Rectal smooth muscle tissue (tissue), 1 donor: Measurements from ENCODE around the gene PDE4D.

ENCODE experiments used
- H3K27ac ChIP-seq: one replicate; pipeline ENCODE4 v1.7.0; 2013; ENCODE audit warnings: low read depth, low read length, inconsistent platforms
- H3K27me3 ChIP-seq: one replicate; pipeline ENCODE4 v1.7.0; 2013; ENCODE audit warnings: low read length; ENCODE audit not compliant: control insufficient read depth, insufficient read depth
- H3K36me3 ChIP-seq: one replicate; pipeline ENCODE4 v1.7.0; 2013; ENCODE audit warnings: low read length; ENCODE audit not compliant: control insufficient read depth, insufficient read depth
- H3K4me1 ChIP-seq: one replicate; pipeline ENCODE4 v1.7.0; 2013; ENCODE audit warnings: low read length; ENCODE audit not compliant: control insufficient read depth, insufficient read depth
- H3K4me3 ChIP-seq: one replicate; pipeline ENCODE4 v1.7.0; 2013; ENCODE audit warnings: low read length
- H3K9ac ChIP-seq: one replicate; pipeline ENCODE4 v1.7.0; 2013; ENCODE audit warnings: low read length

The PDE4D gene

DNA sequence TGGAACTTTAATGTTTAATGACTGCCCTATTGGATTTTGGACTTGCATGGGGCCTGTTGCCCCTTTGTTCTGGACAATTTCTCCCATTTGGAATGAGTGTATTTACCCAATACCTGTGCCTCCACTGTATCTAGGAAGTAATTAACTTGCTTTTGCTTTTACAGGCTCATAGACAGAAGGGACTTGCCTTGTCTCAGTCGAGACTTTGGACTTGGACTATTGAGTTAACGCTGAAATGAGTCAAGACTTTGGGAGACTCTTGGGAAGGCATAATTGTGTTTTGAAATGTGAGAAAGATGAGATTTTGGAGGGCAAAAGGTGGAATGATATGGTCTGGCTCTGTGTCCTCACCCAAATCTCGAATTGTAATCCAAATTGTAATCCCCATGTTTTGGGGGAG is 368.2 kb downstream of the PDE4D start:
- Histone ChIP-seq H3K9ac (no peak overlapping the region), H3K36me3 (no peaks in the 10 kb centered on the region), H3K27ac (no peak overlapping the region), H3K27me3 (no peaks in the 10 kb centered on the region), H3K4me3 (no peak overlapping the region), H3K4me1 (peaks cover 4% of the 10 kb centered on the region)

DNA sequence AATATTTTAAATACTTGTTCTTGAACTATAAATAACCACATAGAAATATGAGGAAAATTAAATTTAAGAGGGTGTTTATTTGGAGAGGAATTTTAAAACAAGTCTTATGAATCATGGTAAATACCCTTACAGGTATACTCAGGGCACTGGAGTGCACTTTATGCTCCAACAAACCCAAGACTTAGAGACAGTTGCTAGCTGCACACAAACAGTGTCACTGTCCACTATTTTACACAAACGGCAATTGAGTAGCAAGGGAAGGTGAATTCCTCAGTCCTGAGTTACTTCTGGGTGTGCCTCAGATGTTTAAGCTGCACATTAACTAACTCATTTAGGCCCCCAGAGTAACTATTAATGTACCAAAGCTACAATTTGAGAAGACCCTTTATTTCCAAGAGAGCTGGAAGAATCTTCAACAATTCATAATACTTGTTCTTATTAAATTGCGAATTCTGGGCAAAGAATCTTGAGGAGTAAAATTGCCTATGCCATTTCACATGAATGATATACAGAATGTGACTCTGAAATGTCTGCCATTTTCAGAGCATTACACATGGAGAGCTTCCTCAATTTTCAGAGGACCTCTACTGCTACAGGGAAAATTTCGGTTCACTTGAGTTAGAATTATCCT is 371.2 kb downstream of the PDE4D start:
- Histone ChIP-seq H3K9ac (no peak overlapping the region), H3K27ac (peak overlapping the region; percentile 4), H3K4me3 (no peak overlapping the region), H3K27me3 (no peaks in the 10 kb centered on the region), H3K36me3 (no peaks in the 10 kb centered on the region), H3K4me1 (peaks cover 3% of the 10 kb centered on the region)

- Histone ChIP-seq H3K4me3 (no peak overlapping the region), H3K36me3 (no peaks in the 10 kb centered on the region), H3K27ac (no peak overlapping the region), H3K9ac (no peak overlapping the region), H3K4me1 (peaks cover 3% of the 10 kb centered on the region), H3K27me3 (no peaks in the 10 kb centered on the region)
Observed at GRCh38 chr5:59521476-59521875, 372.1 kb downstream of the PDE4D start.

DNA sequence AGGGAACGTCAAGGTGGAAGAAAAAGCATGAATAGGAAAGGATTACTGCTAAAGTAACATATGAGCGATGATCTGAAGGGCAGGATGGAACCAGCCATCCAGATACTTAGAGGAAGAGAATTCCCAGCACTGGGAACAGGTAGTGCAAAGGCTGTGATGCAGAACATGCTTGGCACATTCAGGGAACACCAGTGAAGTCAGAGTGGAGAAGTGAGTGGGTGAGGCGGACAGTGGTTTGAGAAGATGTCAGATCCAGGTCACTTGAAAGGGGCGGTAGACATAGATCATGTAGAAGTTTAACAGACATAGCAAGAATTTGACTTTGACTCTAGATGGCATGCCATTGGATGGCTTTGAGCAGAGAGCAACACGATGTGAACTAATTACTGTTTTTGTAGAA is 374.2 kb downstream of the PDE4D start:
- no peak overlapping the region for H3K27ac ChIP-seq

DNA sequence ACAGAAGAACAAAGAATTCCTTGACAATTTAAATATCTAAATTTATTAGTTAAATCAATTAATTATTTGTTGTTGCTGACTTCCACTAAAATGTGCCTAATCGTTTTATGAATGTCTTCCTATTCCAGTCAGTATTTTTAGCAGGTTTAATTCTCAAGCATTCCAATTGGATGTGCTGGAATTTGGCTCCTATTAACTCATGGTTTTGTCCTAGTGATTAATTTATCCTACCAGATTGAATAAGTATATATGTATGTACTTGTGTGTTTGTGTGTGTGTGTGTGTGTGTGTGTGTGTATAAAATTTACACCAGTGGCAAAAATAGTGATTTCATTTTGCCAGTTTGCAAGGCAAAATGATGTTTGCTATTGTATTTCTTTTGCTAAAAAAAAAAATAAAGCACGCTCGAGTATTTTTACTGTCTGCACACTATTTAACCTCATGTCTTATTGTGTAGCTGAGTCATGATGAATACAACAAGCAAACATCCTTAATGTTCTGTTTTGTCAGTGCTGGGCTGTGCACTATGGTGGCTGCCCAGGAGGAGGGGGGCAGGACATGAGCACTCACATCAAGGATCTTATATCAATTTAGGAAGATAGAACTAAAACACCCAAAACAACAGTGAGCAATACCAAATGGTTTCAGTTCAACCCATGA is 375.5 kb downstream of the PDE4D start:
- Histone ChIP-seq H3K4me3 (no peak overlapping the region), H3K9ac (no peak overlapping the region), H3K27ac (no peak overlapping the region), H3K36me3 (no peaks in the 10 kb centered on the region), H3K4me1 (peaks cover 3% of the 10 kb centered on the region), H3K27me3 (no peaks in the 10 kb centered on the region)

More for the DNA sequence above, 374.2 kb downstream of the PDE4D start:
- Histone ChIP-seq H3K36me3 (no peaks in the 10 kb centered on the region), H3K4me1 (peaks cover 3% of the 10 kb centered on the region), H3K27me3 (no peaks in the 10 kb centered on the region), H3K4me3 (no peak overlapping the region), H3K9ac (no peak overlapping the region)

- H3K9ac ChIP-seq = no peak overlapping the region
- no peak overlapping the region for H3K27ac ChIP-seq
- no peaks in the 10 kb centered on the region for H3K36me3 ChIP-seq
- no peak overlapping the region for H3K4me3 ChIP-seq
- H3K27me3 ChIP-seq = no peaks in the 10 kb centered on the region
- no peaks in the 10 kb centered on the region for H3K4me1 ChIP-seq
Observed at GRCh38 chr5:59516161-59516560, 377.4 kb downstream of the PDE4D start.

DNA sequence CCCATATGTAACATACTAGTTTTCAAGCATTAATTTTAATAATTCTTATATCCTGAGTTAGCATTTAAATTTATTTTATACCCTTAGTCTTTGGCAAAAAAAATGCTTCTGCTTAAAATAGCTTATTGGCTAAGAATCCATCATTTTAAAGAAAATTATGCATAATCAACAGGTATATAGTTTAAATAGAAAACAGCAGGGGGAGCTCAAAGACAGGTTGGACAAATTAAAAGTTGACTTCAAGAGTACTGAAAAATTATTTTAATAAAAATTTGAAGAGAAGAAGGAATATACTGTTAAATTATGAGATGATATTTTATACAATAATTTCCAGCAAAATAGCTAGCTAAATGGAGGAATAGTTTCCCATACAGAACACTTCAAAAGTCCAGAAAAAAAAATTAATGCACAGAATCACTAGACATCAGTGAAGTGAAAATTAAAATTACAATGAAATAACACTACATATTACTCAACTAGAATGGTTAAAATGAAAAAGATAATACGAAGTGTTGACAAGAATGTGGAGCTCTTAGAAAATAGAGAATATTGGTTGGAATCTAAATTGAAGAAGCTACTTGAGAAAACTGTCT is 387.1 kb downstream of the PDE4D start:
- H3K27ac ChIP-seq = no peak overlapping the region
- H3K27me3 ChIP-seq = no peaks in the 10 kb centered on the region
- H3K9ac ChIP-seq = no peak overlapping the region
- no peak overlapping the region for H3K4me3 ChIP-seq
- no peaks in the 10 kb centered on the region for H3K36me3 ChIP-seq
- peaks cover 3% of the 10 kb centered on the region for H3K4me1 ChIP-seq

DNA sequence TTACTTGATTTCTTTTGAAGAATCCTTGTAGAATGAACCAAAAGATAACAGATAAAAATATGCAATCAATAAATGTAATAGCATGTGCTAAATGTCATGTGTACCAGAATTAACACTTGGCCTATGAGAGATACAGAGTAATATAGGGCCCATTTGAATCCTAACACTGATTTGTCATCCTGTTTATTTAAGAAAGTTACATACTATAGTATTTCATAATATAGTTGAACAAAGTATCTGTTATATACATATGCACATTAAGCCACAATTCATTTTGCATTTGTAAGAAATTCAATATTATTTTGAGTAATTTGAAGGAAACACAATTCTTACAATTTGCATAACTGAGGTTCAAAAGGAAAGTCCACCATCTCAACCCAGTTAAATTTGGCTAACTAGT is 389.5 kb downstream of the PDE4D start:
- Histone ChIP-seq H3K9ac (no peak overlapping the region), H3K4me1 (peaks cover 3% of the 10 kb centered on the region), H3K4me3 (no peak overlapping the region), H3K36me3 (no peaks in the 10 kb centered on the region), H3K27me3 (no peaks in the 10 kb centered on the region), H3K27ac (no peak overlapping the region)

DNA sequence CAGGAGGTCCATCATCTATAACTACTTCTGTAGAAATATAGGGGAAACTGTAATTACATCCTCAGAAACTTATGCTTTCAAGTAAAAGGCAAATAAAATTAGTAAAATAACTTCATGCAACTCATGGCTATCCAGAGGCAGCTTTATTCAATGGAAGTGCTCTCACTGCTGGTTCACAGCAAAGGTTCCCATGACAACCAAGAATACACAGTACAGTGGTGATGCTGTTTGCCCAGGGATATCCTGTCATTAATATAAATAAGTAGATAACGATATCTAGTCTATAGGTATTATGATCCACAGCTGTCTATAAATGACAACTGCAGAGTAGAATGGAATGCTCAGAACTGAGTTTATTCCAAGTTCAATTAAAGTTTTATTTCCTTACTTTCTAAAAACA is 390.3 kb downstream of the PDE4D start:
- Histone ChIP-seq H3K4me3 (no peak overlapping the region), H3K9ac (no peak overlapping the region), H3K36me3 (no peaks in the 10 kb centered on the region), H3K27me3 (no peaks in the 10 kb centered on the region), H3K4me1 (peaks cover 3% of the 10 kb centered on the region), H3K27ac (no peak overlapping the region)

- Histone ChIP-seq H3K9ac (no peak overlapping the region), H3K4me3 (no peak overlapping the region), H3K4me1 (peaks cover 3% of the 10 kb centered on the region), H3K27ac (no peak overlapping the region), H3K36me3 (no peaks in the 10 kb centered on the region), H3K27me3 (no peaks in the 10 kb centered on the region)
Observed at GRCh38 chr5:59501316-59501715, 392.2 kb downstream of the PDE4D start.

GRCh38 chr5:59500014-59500413 is 393.5 kb downstream of the PDE4D start:
- Histone ChIP-seq H3K9ac (no peak overlapping the region), H3K27me3 (no peaks in the 10 kb centered on the region), H3K4me1 (no peaks in the 10 kb centered on the region), H3K36me3 (no peaks in the 10 kb centered on the region), H3K4me3 (no peak overlapping the region), H3K27ac (no peak overlapping the region)

DNA sequence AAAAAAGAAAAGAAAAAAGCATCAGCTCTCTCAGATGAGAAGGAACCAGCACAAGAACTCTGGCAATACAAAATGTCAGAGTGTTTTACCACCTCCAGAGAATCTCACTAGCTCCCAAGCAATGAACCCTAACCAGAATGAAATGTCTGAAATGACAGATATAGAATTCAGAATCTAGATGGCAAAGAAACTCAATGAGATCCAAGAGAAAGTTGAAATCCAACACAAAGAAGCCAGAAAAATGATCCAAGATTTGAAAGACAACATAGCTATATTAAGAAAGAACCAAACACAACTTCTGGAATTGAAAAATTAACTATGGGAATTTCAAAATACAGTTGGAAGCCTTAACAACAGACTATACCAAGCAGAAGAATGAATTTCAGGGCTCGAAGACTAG is 396.3 kb downstream of the PDE4D start:
- H3K27ac ChIP-seq = no peak overlapping the region
- no peaks in the 10 kb centered on the region for H3K27me3 ChIP-seq
- no peaks in the 10 kb centered on the region for H3K4me1 ChIP-seq
- H3K9ac ChIP-seq = no peak overlapping the region
- no peaks in the 10 kb centered on the region for H3K36me3 ChIP-seq
- no peak overlapping the region for H3K4me3 ChIP-seq
